Neural progenitor cell (in vitro differentiated cells): ENCODE data around the gene TRAM2. TPM values are rescaled to one million over a fixed set of nuclear protein-coding genes. Genes with fewer than 3 reads are reported as not detected.

Experiments used
- DNase-seq: peaks from one replicate; pipeline ENCODE4 v3.0.0-alpha.2; 2016; ENCODE audit warnings: low spot score
- H2AFZ ChIP-seq: fragments of 200-600 bp; sonication (generic); replicated peaks from 2 replicates; pipeline ENCODE4 v1.6.1; 2016; ENCODE audit warnings: antibody characterized with exemption
- H3F3A ChIP-seq: fragments of 200-600 bp; sonication (generic); 2 replicates; pipeline ENCODE4 v1.6.1; 2016; ENCODE audit warnings: antibody characterized with exemption, low read depth
- H3K27ac ChIP-seq: fragments of 200-600 bp; sonication (generic); 2 replicates; pipeline ENCODE4 v1.5.1; 2016; ENCODE audit warnings: mild to moderate bottlenecking
- H3K27me3 ChIP-seq: fragments of 200-600 bp; sonication (generic); 2 replicates; pipeline ENCODE4 v1.6.1; 2016; ENCODE audit warnings: mild to moderate bottlenecking, moderate library complexity
- H3K36me3 ChIP-seq: fragments of 200-600 bp; sonication (generic); 2 replicates; pipeline ENCODE4 v1.5.1; 2016
- H3K4me1 ChIP-seq: fragments of 200-600 bp; sonication (generic); 2 replicates; pipeline ENCODE4 v1.6.1; 2016; ENCODE audit warnings: mixed run types
- H3K4me2 ChIP-seq: fragments of 200-600 bp; sonication (generic); 2 replicates; pipeline ENCODE4 v1.6.1; 2016
- H3K4me3 ChIP-seq: fragments of 200-600 bp; sonication (generic); 2 replicates; pipeline ENCODE4 v1.5.1; 2016
- H3K79me2 ChIP-seq: fragments of 200-600 bp; sonication (generic); 2 replicates; pipeline ENCODE4 v1.6.1; 2016; ENCODE audit warnings: low read depth
- H3K9ac ChIP-seq: fragments of 200-600 bp; sonication (generic); 2 replicates; pipeline ENCODE4 v1.6.1; 2016
- H3K9me3 ChIP-seq: fragments of 200-600 bp; sonication (generic); 2 replicates; pipeline ENCODE4 v1.5.1; 2016; ENCODE audit warnings: low read depth
- H4K20me1 ChIP-seq: fragments of 200-600 bp; sonication (generic); 2 replicates; pipeline ENCODE4 v1.6.1; 2016; ENCODE audit warnings: low read depth
- H3K27ac Mint-ChIP-seq: 3 replicates; pipeline ENCODE4 v1.8.0; 2021; ENCODE audit warnings: mixed read lengths
- H3K27me3 Mint-ChIP-seq: 2 replicates; pipeline ENCODE4 v1.8.0; 2022; ENCODE audit warnings: low read depth, mild to moderate bottlenecking, inconsistent platforms, moderate library complexity, mixed read lengths; ENCODE audit not compliant: insufficient read depth
- H3K36me3 Mint-ChIP-seq: 3 replicates; pipeline ENCODE4 v1.8.0; 2021; ENCODE audit warnings: mixed read lengths
- H3K4me1 Mint-ChIP-seq: 3 replicates; pipeline ENCODE4 v1.8.0; 2021; ENCODE audit warnings: mixed read lengths
- H3K4me3 Mint-ChIP-seq: 3 replicates; pipeline ENCODE4 v1.8.0; 2021; ENCODE audit warnings: mild to moderate bottlenecking, moderate library complexity, mixed read lengths
- H3K9me3 Mint-ChIP-seq: 3 replicates; pipeline ENCODE4 v1.8.0; 2020; ENCODE audit warnings: mixed read lengths
- EZH2 ChIP-seq: fragments of 200-600 bp; sonication (generic); IDR thresholded peaks from 2 replicates; pipeline ENCODE4 v1.6.1; 2017; ENCODE audit warnings: antibody characterized with exemption, mild to moderate bottlenecking, moderate library complexity
- EZH2phosphoT487 ChIP-seq: fragments of 200-600 bp; sonication (generic); IDR thresholded peaks from 2 replicates; pipeline ENCODE4 v1.6.1; 2017; ENCODE audit warnings: antibody characterized with exemption
- total RNA-seq: library from RNA; depleted of rRNA; stranded (reverse); fragments of >200 nt; gene quantifications from 2 replicates; pipeline ENCODE4 v1.2.3, GENCODE V29; 2015; ENCODE audit warnings: low replicate concordance
- TF ChIP-seq, protein P1 (sequence below): fragments of 200-600 bp; sonication (generic); IDR thresholded peaks from 2 replicates; pipeline ENCODE4 v1.5.1; 2017; ENCODE audit warnings: antibody characterized with exemption, mild to moderate bottlenecking

TRAM2 gene
- total RNA-seq, 1 donor from 2014 or later: 12.3 TPM

DNA sequence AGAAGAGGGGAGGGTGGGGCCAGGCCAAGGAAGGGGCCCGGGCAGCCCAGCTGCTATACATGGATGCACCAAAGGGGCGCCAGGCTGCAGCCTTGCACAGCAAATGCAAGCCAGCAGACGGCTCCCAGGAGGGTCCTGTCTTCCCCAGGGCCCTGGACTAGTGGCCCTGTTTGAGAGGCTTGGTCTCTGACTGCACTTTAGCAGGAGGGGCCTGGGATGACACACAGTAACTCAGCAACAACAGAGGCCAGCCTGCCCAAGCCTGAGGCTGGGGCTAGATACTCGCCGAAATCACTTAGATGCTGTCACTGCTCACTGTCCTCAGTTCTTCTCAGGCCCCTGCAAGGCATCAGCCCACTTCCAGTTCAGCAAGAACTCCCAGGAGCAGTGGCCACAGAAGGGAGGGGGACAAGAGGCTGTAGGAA lies 73.5 kb downstream of the TRAM2 start:
- H2AFZ ChIP-seq: no peak overlapping the region
- H3K9ac ChIP-seq: no peak overlapping the region
- no peak overlapping the region for H3K4me2 ChIP-seq
- H3K79me2 ChIP-seq: no peaks in the 10 kb centered on the region
- no peak overlapping the region for H3K4me3 ChIP-seq
- peaks cover 14% of the 10 kb centered on the region for H3K4me1 ChIP-seq
- Mint-ChIP-seq H3K27ac (no peak overlapping the region), H3K9me3 (no peaks in the 10 kb centered on the region), H3K36me3 (peaks cover 27% of the 10 kb centered on the region), H3K4me1 (peaks cover 10% of the 10 kb centered on the region), H3K4me3 (no peak overlapping the region), H3K27me3 (peaks cover 2% of the 10 kb centered on the region)
- H4K20me1 ChIP-seq: no peaks in the 10 kb centered on the region
- H3K36me3 ChIP-seq: no peaks in the 10 kb centered on the region
- peaks cover 12% of the 10 kb centered on the region for H3F3A ChIP-seq
- peak; percentile 62 for DNase-seq
- no peak overlapping the region for H3K27ac ChIP-seq
- H3K27me3 ChIP-seq: no peaks in the 10 kb centered on the region
- no peaks in the 10 kb centered on the region for H3K9me3 ChIP-seq
- TF ChIP-seq EZH2phosphoT487: no peak
- TF ChIP-seq, protein P1, sequence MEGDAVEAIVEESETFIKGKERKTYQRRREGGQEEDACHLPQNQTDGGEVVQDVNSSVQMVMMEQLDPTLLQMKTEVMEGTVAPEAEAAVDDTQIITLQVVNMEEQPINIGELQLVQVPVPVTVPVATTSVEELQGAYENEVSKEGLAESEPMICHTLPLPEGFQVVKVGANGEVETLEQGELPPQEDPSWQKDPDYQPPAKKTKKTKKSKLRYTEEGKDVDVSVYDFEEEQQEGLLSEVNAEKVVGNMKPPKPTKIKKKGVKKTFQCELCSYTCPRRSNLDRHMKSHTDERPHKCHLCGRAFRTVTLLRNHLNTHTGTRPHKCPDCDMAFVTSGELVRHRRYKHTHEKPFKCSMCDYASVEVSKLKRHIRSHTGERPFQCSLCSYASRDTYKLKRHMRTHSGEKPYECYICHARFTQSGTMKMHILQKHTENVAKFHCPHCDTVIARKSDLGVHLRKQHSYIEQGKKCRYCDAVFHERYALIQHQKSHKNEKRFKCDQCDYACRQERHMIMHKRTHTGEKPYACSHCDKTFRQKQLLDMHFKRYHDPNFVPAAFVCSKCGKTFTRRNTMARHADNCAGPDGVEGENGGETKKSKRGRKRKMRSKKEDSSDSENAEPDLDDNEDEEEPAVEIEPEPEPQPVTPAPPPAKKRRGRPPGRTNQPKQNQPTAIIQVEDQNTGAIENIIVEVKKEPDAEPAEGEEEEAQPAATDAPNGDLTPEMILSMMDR: peak; percentile 31

DNA sequence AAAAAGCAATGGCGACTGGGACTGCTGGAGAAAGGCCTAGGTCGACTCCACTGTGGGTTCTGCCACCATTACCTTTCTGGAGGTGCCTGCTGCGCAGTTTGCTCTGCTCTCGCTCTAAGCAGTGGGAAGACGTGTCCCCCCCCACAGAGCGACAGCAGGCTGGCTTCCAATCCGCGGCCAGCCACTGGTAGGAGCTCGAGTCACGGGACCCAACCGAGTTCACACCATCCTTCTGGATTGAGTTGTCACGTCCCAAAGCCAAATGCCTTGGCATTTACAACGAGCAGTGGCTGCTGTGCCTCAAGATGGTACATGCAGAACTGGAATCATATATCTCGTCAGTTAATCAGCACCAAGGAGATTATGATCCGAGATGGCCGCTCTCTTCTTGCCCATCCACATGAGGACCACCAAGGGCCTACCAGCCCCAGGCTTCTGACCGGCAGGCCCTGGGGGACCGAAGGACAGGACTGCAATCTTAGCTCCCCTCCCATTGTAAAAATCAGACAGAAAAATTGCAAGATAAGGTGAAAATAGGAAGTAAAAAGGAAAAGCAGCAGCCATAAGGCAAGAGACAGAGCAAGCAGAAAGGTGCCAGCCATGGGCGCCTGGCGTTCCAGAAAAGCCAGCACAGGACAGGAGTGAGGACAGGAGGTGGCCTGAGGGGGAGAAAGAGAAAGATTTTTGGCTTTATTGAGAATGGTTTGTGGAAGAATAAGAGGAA lies 74.4 kb downstream of the TRAM2 start:
- H3K4me3 ChIP-seq: no peak overlapping the region
- H3K9ac ChIP-seq: no peak overlapping the region
- peaks cover 14% of the 10 kb centered on the region for H3K4me1 ChIP-seq
- peaks cover 2% of the 10 kb centered on the region for H3K27me3 Mint-ChIP-seq
- H3K4me3 Mint-ChIP-seq: no peak overlapping the region
- H4K20me1 ChIP-seq: no peaks in the 10 kb centered on the region
- peak overlapping the region; percentile 40 for H3K27ac Mint-ChIP-seq
- peaks cover 12% of the 10 kb centered on the region for H3F3A ChIP-seq
- peaks cover 16% of the 10 kb centered on the region for H3K4me1 Mint-ChIP-seq
- no peaks in the 10 kb centered on the region for H3K9me3 ChIP-seq
- no peaks in the 10 kb centered on the region for H3K27me3 ChIP-seq
- peaks cover 23% of the 10 kb centered on the region for H3K36me3 Mint-ChIP-seq
- no peaks in the 10 kb centered on the region for H3K36me3 ChIP-seq
- no peaks in the 10 kb centered on the region for H3K79me2 ChIP-seq
- H3K4me2 ChIP-seq: no peak overlapping the region
- DNase-seq: no peak
- no peak overlapping the region for H3K27ac ChIP-seq
- no peak overlapping the region for H2AFZ ChIP-seq
- no peaks in the 10 kb centered on the region for H3K9me3 Mint-ChIP-seq
- no peak for TF ChIP-seq EZH2
- TF ChIP-seq, protein P1: no peak
- no peak for TF ChIP-seq EZH2phosphoT487

DNA sequence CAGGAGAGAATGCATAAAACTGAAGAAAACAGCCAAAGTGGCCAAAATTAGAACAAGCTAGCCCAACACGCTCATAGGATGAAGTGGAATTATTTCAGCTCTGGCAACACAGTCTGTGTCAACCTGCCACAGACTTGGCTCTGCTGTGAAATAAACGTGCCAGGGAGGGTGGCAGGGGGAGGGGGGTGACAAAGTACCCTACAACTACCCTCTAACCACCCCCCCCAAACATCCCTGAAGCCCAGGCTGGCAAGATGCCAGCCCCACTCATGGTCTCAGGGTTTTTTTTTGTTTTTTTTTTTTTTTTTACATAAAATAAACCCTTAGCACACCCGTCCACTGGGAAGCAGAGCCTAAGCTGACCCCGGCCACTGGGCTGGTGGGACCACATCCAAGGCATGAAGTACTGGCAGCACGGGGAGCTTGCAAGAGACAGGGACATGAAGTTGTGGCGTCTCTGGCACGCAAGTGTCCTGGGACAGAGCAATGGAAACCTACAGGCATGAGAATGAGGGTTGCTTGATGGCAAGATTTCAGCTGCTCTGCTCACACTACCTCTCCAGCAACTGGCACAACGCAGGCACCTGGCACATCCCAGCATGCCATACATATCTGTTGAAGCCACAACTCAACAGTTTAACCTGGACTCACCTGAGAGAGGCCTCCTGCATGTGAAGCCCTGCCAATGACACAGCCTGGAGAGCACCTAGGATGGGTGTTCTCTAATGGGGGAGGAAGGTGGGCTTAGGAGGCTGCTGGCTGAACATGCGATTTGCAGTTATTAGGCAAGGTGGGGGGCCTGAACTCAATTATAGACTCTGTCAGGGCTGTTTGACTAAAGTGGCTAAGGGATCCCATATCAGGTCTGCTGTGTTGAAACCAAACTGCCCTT lies 76.4 kb downstream of the TRAM2 start:
- DNase-seq: no peak
- Histone ChIP-seq H2AFZ (no peak overlapping the region), H3F3A (peaks cover 12% of the 10 kb centered on the region), H3K36me3 (no peaks in the 10 kb centered on the region), H3K27ac (no peak overlapping the region), H3K27me3 (no peaks in the 10 kb centered on the region), H4K20me1 (no peaks in the 10 kb centered on the region), H3K4me2 (no peak overlapping the region), H3K4me3 (no peak overlapping the region), H3K4me1 (peaks cover 14% of the 10 kb centered on the region), H3K79me2 (no peaks in the 10 kb centered on the region), H3K9me3 (no peaks in the 10 kb centered on the region), H3K9ac (no peak overlapping the region)
- TF ChIP-seq, protein P1: no peak
- TF ChIP-seq EZH2phosphoT487 (no peak), EZH2 (no peak)
- peaks cover 2% of the 10 kb centered on the region for H3K27me3 Mint-ChIP-seq
- peaks cover 16% of the 10 kb centered on the region for H3K4me1 Mint-ChIP-seq
- H3K9me3 Mint-ChIP-seq: no peaks in the 10 kb centered on the region
- H3K27ac Mint-ChIP-seq: no peak overlapping the region
- H3K36me3 Mint-ChIP-seq: peaks cover 19% of the 10 kb centered on the region
- H3K4me3 Mint-ChIP-seq: no peak overlapping the region
